A673 (cell line): ENCODE measurements around the gene MAP1LC3B2. TPM values are rescaled to one million over a fixed set of nuclear protein-coding genes. Genes with fewer than 3 reads are reported as not detected.

Experiments
- BruUV-seq: library from RNA; stranded (reverse); fragments of 400-500 nt; replicated peaks from 2 replicates; lab custom pipeline; 2021; lab: Mats Ljungman, UMichigan
- CTCF ChIA-PET: fragments of 300-600 bp; sonication (Branson Sonifier 250); formaldehyde crosslinking; loops from one replicate; lab custom pipeline; 2022; ENCODE audit warnings: antibody characterized with exemption; lab: Charles Lee
- POLR2A ChIA-PET: fragments of 300-600 bp; sonication (Branson Sonifier 250); formaldehyde crosslinking; loops from one replicate; lab custom pipeline; 2022; ENCODE audit warnings: antibody characterized with exemption; ENCODE audit not compliant: low non-redundant PET; lab: Charles Lee
- DNase-seq: peaks from one replicate; pipeline ENCODE4 v3.0.0-alpha.2; 2015; ENCODE audit warnings: low spot score
- H3K27ac ChIP-seq: fragments of 200-600 bp; sonication (generic); 2 replicates; pipeline ENCODE4 v1.5.1; 2016; ENCODE audit warnings: mixed run types, low read depth, mild to moderate bottlenecking, mixed read lengths, antibody characterized with exemption, low read length; ENCODE audit not compliant: poor library complexity, severe bottlenecking
- H3K27me3 ChIP-seq: fragments of 200-600 bp; sonication (generic); replicated peaks from 2 replicates; pipeline ENCODE4 v1.6.1; 2017; ENCODE audit warnings: mixed run types, low read depth, mild to moderate bottlenecking, mixed read lengths, antibody characterized with exemption, low read length; ENCODE audit not compliant: insufficient read depth, poor library complexity
- H3K36me3 ChIP-seq: fragments of 200-600 bp; sonication (generic); 2 replicates; pipeline ENCODE4 v1.6.1; 2016; ENCODE audit warnings: mixed run types, mild to moderate bottlenecking, mixed read lengths, antibody characterized with exemption, low read length; ENCODE audit not compliant: insufficient read depth, poor library complexity, severe bottlenecking
- H3K4me1 ChIP-seq: fragments of 200-600 bp; sonication (generic); 2 replicates; pipeline ENCODE4 v1.6.1; 2017; ENCODE audit warnings: mixed run types, mild to moderate bottlenecking, mixed read lengths, antibody characterized with exemption, low read length; ENCODE audit not compliant: insufficient read depth, poor library complexity, severe bottlenecking
- H3K4me3 ChIP-seq: fragments of 200-600 bp; sonication (generic); 2 replicates; pipeline ENCODE4 v1.5.1; 2016; ENCODE audit warnings: low read depth, mixed run types, mild to moderate bottlenecking, mixed read lengths, low read length; ENCODE audit not compliant: poor library complexity, severe bottlenecking
- H3K9me3 ChIP-seq: fragments of 200-600 bp; sonication (generic); 2 replicates; pipeline ENCODE4 v1.6.1; 2016; ENCODE audit warnings: mixed run types, low read depth, mild to moderate bottlenecking, mixed read lengths, antibody characterized with exemption, low read length; ENCODE audit not compliant: poor library complexity, severe bottlenecking
- EZH2 ChIP-seq: fragments of 200-600 bp; sonication (generic); IDR thresholded peaks from 2 replicates; pipeline ENCODE4 v1.6.1; 2017; ENCODE audit warnings: borderline replicate concordance, low read depth, mild to moderate bottlenecking, mixed read lengths, antibody characterized with exemption, low read length; ENCODE audit not compliant: poor library complexity, severe bottlenecking
- intact Hi-C: fragments of 100-400 bp; cut with micrococcal nuclease; formaldehyde crosslinking; loops from one replicate; pipeline ENCODE4 v1.10.0; 2022; ENCODE audit not compliant: unreplicated experiment
- total RNA-seq: library from RNA; stranded (reverse); gene quantifications from 2 replicates; pipeline ENCODE4 v1.2.3, GENCODE V29; 2021
- TF ChIP-seq, protein P1 (sequence below): fragments of 300-800, 200-600 bp; sonication (generic); conservative IDR thresholded peaks from 2 replicates; pipeline ENCODE4 v1.5.1; 2017; ENCODE audit warnings: low read depth, mild to moderate bottlenecking, antibody characterized with exemption, low read length, moderate library complexity, mixed read lengths

The MAP1LC3B2 gene
- total RNA-seq, 1 experiment from 2014 or later: 1.7 TPM

DNA sequence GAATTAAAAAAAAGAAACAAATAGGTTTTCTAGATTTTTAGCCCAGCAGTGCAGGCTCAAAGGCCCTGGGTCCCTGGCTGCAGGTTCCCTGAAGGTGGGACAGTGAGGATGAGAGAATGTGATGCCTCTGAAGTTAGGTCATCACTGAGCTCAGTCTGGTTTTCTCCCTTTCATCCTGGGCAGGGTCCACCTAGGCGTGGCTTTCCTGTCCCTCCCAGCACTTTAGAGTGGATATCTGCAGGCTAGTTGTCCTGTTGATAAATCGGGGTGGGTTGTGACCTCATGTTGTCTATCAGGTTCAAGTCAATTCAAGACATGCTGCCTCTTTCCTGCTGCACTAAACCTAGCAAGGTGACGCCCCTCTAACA, 60.9 kb downstream of the MAP1LC3B2 start:
- POLR2A ChIA-PET: no interaction called here
- TF ChIP-seq, protein P1, sequence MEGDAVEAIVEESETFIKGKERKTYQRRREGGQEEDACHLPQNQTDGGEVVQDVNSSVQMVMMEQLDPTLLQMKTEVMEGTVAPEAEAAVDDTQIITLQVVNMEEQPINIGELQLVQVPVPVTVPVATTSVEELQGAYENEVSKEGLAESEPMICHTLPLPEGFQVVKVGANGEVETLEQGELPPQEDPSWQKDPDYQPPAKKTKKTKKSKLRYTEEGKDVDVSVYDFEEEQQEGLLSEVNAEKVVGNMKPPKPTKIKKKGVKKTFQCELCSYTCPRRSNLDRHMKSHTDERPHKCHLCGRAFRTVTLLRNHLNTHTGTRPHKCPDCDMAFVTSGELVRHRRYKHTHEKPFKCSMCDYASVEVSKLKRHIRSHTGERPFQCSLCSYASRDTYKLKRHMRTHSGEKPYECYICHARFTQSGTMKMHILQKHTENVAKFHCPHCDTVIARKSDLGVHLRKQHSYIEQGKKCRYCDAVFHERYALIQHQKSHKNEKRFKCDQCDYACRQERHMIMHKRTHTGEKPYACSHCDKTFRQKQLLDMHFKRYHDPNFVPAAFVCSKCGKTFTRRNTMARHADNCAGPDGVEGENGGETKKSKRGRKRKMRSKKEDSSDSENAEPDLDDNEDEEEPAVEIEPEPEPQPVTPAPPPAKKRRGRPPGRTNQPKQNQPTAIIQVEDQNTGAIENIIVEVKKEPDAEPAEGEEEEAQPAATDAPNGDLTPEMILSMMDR: no peak
- TF ChIP-seq EZH2: no peak
- CTCF ChIA-PET: no interaction called here

DNA sequence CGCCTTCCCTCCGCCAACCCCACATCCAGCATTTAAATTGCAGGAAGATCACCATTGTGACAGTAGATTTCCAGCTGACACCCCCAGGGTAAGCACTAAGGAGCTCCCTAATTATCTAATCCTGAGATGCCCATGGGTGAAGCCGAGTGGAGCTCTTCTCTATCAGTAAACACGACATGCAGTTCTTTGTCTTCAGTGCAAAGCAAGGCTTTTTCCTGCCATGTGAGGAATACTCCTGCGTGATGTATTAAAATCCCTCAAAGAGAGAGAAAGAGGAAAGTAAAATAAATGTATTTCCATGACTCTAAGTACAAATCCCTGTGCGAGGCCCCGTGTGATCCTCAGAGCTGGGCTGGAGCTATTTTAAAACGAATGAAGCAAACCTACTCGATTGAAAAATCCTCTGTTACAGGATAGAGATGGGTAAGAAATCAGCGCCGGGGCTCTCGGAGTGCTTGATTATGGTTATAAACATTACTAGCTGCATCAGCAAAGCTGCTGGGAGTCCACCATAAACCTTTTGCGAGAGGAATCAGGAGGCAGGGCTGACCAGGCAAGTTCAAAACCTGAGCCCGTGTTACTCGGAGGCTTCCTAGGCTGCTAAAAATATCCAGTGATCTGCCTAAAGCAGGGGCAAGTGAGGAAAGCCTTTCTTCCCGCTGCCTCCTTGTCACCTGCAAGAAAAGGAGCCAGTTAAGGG, 61.5 kb downstream of the MAP1LC3B2 start:
- BruUV-seq: no TSS peak
- CTCF ChIA-PET: no interaction called here

More for the DNA sequence above, 60.9 kb downstream of the MAP1LC3B2 start:
- H3K27me3 ChIP-seq: no peaks in the 10 kb centered on the region
- H3K36me3 ChIP-seq: no peaks in the 10 kb centered on the region
- no peak overlapping the region for H3K4me3 ChIP-seq
- H3K27ac ChIP-seq: no peak overlapping the region
- H3K4me1 ChIP-seq: no peaks in the 10 kb centered on the region
- DNase-seq: no peak
- intact Hi-C loops: no loop called here
- no TSS peak for BruUV-seq
- peaks cover 8% of the 10 kb centered on the region for H3K9me3 ChIP-seq

DNA sequence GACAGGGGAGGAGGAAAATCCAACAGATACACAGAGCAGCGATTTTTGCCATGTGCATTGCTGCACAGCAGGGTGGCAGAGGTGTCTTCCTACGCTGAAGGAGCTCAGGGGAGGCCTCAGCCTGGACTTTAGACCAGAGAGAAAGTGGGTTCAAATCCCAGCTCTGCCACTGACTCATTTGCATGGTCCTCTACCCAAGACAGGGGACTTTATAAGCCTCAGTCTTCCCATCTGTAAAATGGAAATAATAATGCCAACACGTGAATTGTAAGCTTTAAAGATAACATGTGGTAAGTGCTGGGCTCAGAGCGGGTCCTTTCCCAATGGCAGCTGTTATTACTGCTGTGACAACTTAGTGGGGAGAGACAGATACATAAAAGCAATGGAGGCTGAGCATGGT, 62.0 kb downstream of the MAP1LC3B2 start:
- no TSS peak for BruUV-seq
- no peak overlapping the region for H3K27ac ChIP-seq
- POLR2A ChIA-PET: no interaction called here

More for the DNA sequence above, 61.5 kb downstream of the MAP1LC3B2 start:
- POLR2A ChIA-PET: no interaction called here
- H3K4me1 ChIP-seq: no peaks in the 10 kb centered on the region
- peaks cover 8% of the 10 kb centered on the region for H3K9me3 ChIP-seq
- H3K27ac ChIP-seq: no peak overlapping the region
- TF ChIP-seq, protein P1: no peak
- TF ChIP-seq EZH2: no peak
- intact Hi-C loops: no loop called here
- H3K27me3 ChIP-seq: no peaks in the 10 kb centered on the region
- H3K36me3 ChIP-seq: no peaks in the 10 kb centered on the region
- H3K4me3 ChIP-seq: no peak overlapping the region
- no peak for DNase-seq

More for the DNA sequence above, 62.0 kb downstream of the MAP1LC3B2 start:
- Histone ChIP-seq H3K27me3 (no peaks in the 10 kb centered on the region), H3K36me3 (no peaks in the 10 kb centered on the region), H3K4me3 (no peak overlapping the region), H3K9me3 (peaks cover 8% of the 10 kb centered on the region), H3K4me1 (no peaks in the 10 kb centered on the region)
- intact Hi-C loops: no loop called here
- TF ChIP-seq EZH2: no peak
- TF ChIP-seq, protein P1: no peak
- no peak for DNase-seq
- CTCF ChIA-PET: no interaction called here
